ENCODE data around the gene EYS.

DNA sequence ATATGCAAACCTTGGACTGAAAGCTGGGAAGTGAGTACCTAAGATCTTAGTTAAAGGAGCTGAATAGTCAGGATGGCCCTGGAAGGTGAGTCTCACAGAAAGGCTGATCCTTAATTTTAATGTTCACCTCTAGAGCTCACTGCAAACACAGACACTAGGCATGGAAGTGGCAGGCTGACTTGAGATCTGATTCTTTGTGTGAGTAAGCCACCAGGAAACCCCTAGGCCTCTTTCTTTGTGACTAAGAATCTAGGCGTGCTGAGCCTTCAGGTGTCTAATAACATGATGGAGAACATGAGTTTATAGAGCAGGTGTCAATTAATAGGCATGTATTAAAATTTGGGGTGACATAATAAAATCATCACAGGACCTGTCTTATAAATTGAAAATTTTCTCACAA, 642.2 kb downstream of the EYS start:
- TF ChIP-seq, protein P1, sequence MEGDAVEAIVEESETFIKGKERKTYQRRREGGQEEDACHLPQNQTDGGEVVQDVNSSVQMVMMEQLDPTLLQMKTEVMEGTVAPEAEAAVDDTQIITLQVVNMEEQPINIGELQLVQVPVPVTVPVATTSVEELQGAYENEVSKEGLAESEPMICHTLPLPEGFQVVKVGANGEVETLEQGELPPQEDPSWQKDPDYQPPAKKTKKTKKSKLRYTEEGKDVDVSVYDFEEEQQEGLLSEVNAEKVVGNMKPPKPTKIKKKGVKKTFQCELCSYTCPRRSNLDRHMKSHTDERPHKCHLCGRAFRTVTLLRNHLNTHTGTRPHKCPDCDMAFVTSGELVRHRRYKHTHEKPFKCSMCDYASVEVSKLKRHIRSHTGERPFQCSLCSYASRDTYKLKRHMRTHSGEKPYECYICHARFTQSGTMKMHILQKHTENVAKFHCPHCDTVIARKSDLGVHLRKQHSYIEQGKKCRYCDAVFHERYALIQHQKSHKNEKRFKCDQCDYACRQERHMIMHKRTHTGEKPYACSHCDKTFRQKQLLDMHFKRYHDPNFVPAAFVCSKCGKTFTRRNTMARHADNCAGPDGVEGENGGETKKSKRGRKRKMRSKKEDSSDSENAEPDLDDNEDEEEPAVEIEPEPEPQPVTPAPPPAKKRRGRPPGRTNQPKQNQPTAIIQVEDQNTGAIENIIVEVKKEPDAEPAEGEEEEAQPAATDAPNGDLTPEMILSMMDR (IDR thresholded peaks at IDR 0.05; ENCODE audit: low read depth, low read length, poor library complexity, severe bottlenecking) = no peak
- no peak for TF ChIP-seq EZH2phosphoT487 (IDR thresholded peaks at IDR 0.05; ENCODE audit: borderline replicate concordance, low read length)
